Measurements from ENCODE around the gene SYPL1.
A peak's percentile ranks its signal among the peaks of the same experiment; 100 is the strongest.

Gene SYPL1

GRCh38 chr7:106076537-106076936 lies 35.6 kb downstream of the SYPL1 start:
- CTCF ChIA-PET, result no interaction called here

DNA sequence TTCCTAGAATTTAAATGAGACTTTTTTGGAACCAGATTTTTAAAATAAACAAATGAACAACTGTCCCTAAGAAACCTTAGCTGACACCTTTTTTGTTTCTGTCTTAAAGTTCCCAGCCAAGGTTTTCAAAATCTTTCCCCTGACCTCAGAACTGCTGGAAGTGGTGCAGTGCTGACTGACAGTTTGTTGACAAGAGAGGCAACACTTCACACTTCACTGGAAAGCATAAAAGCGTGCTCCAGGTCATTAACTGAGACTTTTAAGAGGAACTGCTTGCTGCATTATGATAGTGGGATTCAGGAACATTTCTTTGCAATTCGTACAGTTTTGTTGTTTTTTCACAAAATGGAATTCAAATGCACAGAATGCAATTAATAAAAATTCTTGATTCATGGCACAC lies 36.2 kb downstream of the SYPL1 start:
- no peak overlapping the region for H3K27ac ChIP-seq
- TF ChIP-seq, protein P1, sequence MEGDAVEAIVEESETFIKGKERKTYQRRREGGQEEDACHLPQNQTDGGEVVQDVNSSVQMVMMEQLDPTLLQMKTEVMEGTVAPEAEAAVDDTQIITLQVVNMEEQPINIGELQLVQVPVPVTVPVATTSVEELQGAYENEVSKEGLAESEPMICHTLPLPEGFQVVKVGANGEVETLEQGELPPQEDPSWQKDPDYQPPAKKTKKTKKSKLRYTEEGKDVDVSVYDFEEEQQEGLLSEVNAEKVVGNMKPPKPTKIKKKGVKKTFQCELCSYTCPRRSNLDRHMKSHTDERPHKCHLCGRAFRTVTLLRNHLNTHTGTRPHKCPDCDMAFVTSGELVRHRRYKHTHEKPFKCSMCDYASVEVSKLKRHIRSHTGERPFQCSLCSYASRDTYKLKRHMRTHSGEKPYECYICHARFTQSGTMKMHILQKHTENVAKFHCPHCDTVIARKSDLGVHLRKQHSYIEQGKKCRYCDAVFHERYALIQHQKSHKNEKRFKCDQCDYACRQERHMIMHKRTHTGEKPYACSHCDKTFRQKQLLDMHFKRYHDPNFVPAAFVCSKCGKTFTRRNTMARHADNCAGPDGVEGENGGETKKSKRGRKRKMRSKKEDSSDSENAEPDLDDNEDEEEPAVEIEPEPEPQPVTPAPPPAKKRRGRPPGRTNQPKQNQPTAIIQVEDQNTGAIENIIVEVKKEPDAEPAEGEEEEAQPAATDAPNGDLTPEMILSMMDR (conservative IDR thresholded peaks at IDR 0.05; ENCODE audit: low read depth), result no peak
- no peak for DNase-seq (ENCODE audit: low spot score)
- ChIA-PET POLR2A (ENCODE audit: low non-redundant PET) (no interaction called here), CTCF (no interaction called here)

More at GRCh38 chr7:106076537-106076936, 35.6 kb downstream of the SYPL1 start:
- DNase-seq (ENCODE audit: low spot score), result no peak
- POLR2A ChIA-PET (ENCODE audit: low non-redundant PET), result no interaction called here
- H3K27ac ChIP-seq, result no peak overlapping the region
- TF ChIP-seq, protein P1 (conservative IDR thresholded peaks at IDR 0.05; ENCODE audit: low read depth), result no peak

DNA sequence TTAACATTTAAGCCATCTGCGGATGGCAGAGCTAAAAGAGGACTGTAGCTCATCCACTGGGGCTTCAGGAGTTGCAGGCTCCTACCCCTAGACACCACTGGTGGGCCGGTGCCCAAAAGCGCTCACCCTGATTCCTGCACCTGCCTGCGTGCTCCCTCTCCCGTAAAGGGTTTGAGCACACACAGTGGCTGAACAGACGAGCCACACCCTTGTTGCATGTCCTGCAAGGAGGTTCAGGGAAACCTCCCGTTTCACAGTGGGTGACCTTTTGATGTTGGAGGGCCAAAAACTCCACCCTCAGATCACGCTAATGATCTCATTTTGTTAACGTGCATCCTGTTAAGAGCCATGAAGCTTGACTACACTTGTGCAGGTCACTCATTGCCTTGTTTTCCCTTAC lies 37.9 kb downstream of the SYPL1 start:
- TF ChIP-seq, protein P1 (conservative IDR thresholded peaks at IDR 0.05; ENCODE audit: low read depth), result no peak
- CTCF ChIA-PET, result interaction anchor here (0.8 kb wide), 1 partner anchor 45 kb away, joined by 3 read pairs; no protein-coding TSS in a partner anchor
- H3K27ac ChIP-seq, result peak overlapping the region; percentile 17; the same call in 1 of the 2 replicates
- DNase-seq (ENCODE audit: low spot score), result no peak
- POLR2A ChIA-PET (ENCODE audit: low non-redundant PET), result interaction anchor here (0.7 to 1.5 kb wide), 2 partner anchors 9 to 37 kb away, joined by 3 read pairs; partner anchors contain the start of gene SYPL1

DNA sequence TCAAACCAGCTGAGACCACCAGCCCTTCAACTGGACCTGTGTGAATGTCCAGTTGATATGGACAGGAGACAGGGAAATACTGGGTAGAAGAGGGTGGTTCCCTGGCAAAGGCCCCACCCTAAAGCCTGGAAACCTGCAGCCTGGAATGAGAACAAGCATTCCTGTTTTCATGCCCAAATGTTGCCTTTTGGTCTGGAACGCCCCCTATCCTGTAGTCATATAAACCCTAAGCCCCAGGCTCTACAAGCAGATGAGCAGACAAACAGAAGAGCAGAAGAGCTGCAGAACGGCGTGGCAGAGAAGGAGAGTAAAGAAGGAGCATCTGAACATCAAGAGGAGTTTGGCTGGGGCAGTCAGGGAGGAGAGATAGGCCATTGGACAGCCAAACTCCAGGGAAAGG lies 38.4 kb downstream of the SYPL1 start:
- no peak for DNase-seq (ENCODE audit: low spot score)
- ChIA-PET CTCF (interaction anchor here (0.6 kb wide), 1 partner anchor 1258 kb away, joined by 4 read pairs; no protein-coding TSS in a partner anchor), POLR2A (ENCODE audit: low non-redundant PET) (interaction anchor here (1.5 kb wide), 1 partner anchor 38 kb away, joined by 3 read pairs; the partner anchor contains the start of gene SYPL1)
- TF ChIP-seq, protein P1 (conservative IDR thresholded peaks at IDR 0.05; ENCODE audit: low read depth), result no peak
- peak overlapping the region; percentile 17; the same call in 1 of the 2 replicates for H3K27ac ChIP-seq

- ChIA-PET CTCF (interaction anchor here (0.6 to 1.5 kb wide), 2 partner anchors 81 to 273 kb away, joined by 3 to 8 read pairs; no protein-coding TSS in a partner anchor), POLR2A (ENCODE audit: low non-redundant PET) (interaction anchor here (1.5 kb wide), 1 partner anchor 39 kb away, joined by 3 read pairs; the partner anchor contains the start of gene SYPL1)
- no peak for DNase-seq (ENCODE audit: low spot score)
- TF ChIP-seq, protein P1 (conservative IDR thresholded peaks at IDR 0.05; ENCODE audit: low read depth), result no peak
- H3K27ac ChIP-seq, result no peak overlapping the region
These were observed 39.4 kb downstream of the SYPL1 start for GRCh38 chr7:106072715-106073091.

GRCh38 chr7:106071999-106072714 lies 40.0 kb downstream of the SYPL1 start:
- TF ChIP-seq, protein P1 (conservative IDR thresholded peaks at IDR 0.05; ENCODE audit: low read depth), result no peak
- ChIA-PET POLR2A (ENCODE audit: low non-redundant PET) (interaction anchor here (1.1 kb wide), 1 partner anchor 14 kb away, joined by 4 read pairs; no protein-coding TSS in a partner anchor), CTCF (interaction anchor here (0.6 to 1.5 kb wide), 5 partner anchors 10 to 273 kb away, joined by 3 to 8 read pairs (median 3); no protein-coding TSS in a partner anchor)
- no peak for DNase-seq (ENCODE audit: low spot score)
- H3K27ac ChIP-seq, result peak overlapping the region; percentile 92

Measured in RWPE1 (cell line).